ENCODE data around the gene RABGGTA.

Gene RABGGTA

DNA sequence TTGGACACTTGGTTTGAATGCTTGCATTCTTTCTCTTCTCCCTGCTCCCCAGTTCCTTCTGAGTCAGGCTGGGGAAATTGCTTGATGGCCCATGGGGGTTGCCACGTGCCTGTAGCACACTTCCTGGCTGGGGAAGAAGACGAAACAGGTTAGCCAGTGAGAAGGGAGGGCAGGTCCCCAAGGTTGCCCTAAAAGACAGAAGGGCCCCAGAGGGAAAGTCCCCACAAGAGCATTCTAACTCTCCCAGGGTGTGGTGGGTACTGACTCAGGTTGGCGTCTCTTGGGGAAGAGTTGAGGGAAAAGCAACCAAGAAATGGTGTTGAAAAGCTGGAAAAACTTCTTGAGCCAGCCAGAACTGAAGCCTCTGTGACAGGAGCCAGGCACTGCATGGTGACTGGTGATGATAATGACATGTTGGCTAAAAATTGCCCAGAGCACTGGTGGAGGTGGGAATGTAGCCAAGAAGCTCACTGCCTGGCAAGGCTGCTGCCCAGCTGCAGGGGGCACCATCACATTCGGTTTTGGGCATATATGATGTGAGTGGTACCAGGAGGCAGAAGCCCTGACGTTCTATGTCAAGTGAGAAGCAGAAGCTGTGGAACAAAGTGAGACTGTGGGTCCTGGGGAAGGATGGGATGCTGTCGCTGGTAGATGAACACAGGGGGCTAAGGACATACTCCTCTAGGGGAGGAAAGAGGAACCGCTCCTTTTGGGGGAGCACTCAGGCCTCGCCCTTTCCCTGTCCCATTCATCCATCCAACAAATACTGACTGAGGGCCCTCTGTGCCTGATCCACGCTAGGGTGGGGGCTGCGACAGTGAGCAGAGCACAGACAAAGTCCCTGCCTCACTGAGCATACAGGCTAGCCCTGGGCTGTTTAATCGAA, 8.1 kb upstream of the RABGGTA start:
- no peak overlapping the region for H3K9ac ChIP-seq (ENCODE audit: low read length)

DNA sequence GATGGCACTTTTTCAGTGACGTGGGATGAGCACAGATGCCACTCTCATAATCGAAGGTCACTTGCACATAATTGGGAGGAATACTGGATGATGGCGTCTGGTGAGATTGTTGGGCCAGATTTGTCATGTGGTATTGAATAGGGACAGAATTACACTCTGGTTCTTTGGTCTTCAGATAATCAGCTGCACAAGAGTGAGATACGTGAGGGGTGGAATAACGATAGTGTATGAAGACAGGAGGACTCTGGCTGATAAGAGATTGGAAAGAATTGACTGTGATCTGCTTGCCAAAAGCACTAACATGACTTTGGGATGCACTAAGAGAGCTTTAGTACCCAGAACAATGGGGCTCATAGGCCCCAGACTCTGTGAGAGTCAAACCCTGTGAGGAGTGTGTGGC, 7.0 kb upstream of the RABGGTA start:
- no peaks in the 10 kb centered on the region for H3F3A ChIP-seq (ENCODE audit: insufficient read depth, low read length)
- no peaks in the 10 kb centered on the region for H3K9me2 ChIP-seq (ENCODE audit: low read depth, low read length)
- no peak overlapping the region for H3K4me3 ChIP-seq (ENCODE audit: low read depth, low read length, poor library complexity, severe bottlenecking)
- H2AFZ ChIP-seq (ENCODE audit: low read length): no peak overlapping the region
- H3K36me3 ChIP-seq (ENCODE audit: insufficient read depth, low read length): no peaks in the 10 kb centered on the region
- no peaks in the 10 kb centered on the region for H3K79me2 ChIP-seq (ENCODE audit: insufficient read depth, low read length)
- peaks cover 34% of the 10 kb centered on the region for H3K4me1 ChIP-seq (ENCODE audit: insufficient read depth, low read length, severe bottlenecking)
- H3K27me3 ChIP-seq (ENCODE audit: insufficient read depth, low read length): no peaks in the 10 kb centered on the region
- TF ChIP-seq, protein P1, sequence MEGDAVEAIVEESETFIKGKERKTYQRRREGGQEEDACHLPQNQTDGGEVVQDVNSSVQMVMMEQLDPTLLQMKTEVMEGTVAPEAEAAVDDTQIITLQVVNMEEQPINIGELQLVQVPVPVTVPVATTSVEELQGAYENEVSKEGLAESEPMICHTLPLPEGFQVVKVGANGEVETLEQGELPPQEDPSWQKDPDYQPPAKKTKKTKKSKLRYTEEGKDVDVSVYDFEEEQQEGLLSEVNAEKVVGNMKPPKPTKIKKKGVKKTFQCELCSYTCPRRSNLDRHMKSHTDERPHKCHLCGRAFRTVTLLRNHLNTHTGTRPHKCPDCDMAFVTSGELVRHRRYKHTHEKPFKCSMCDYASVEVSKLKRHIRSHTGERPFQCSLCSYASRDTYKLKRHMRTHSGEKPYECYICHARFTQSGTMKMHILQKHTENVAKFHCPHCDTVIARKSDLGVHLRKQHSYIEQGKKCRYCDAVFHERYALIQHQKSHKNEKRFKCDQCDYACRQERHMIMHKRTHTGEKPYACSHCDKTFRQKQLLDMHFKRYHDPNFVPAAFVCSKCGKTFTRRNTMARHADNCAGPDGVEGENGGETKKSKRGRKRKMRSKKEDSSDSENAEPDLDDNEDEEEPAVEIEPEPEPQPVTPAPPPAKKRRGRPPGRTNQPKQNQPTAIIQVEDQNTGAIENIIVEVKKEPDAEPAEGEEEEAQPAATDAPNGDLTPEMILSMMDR (IDR thresholded peaks at IDR 0.05; ENCODE audit: low read length): no peak
- no peak for TF ChIP-seq EZH2 (IDR thresholded peaks at IDR 0.05; ENCODE audit: borderline replicate concordance, low read length)
- H3K27ac ChIP-seq (ENCODE audit: low read depth, low read length, poor library complexity, severe bottlenecking): no peak overlapping the region
- H3K9me3 ChIP-seq (ENCODE audit: low read length): no peaks in the 10 kb centered on the region
- H3K9ac ChIP-seq (ENCODE audit: low read length): no peak overlapping the region
- no peaks in the 10 kb centered on the region for H4K20me1 ChIP-seq (ENCODE audit: insufficient read depth, low read length)
- H3K4me2 ChIP-seq (ENCODE audit: low read length): no peak overlapping the region

More for the DNA sequence above, 8.1 kb upstream of the RABGGTA start:
- Histone ChIP-seq H3K27me3 (ENCODE audit: insufficient read depth, low read length) (no peaks in the 10 kb centered on the region), H3K36me3 (ENCODE audit: insufficient read depth, low read length) (no peaks in the 10 kb centered on the region), H3K79me2 (ENCODE audit: insufficient read depth, low read length) (no peaks in the 10 kb centered on the region), H3K27ac (ENCODE audit: low read depth, low read length, poor library complexity, severe bottlenecking) (no peak overlapping the region), H4K20me1 (ENCODE audit: insufficient read depth, low read length) (no peaks in the 10 kb centered on the region), H3K9me3 (ENCODE audit: low read length) (no peaks in the 10 kb centered on the region), H2AFZ (ENCODE audit: low read length) (no peak overlapping the region), H3F3A (ENCODE audit: insufficient read depth, low read length) (no peaks in the 10 kb centered on the region), H3K4me3 (ENCODE audit: low read depth, low read length, poor library complexity, severe bottlenecking) (no peak overlapping the region), H3K4me2 (ENCODE audit: low read length) (no peak overlapping the region), H3K9me2 (ENCODE audit: low read depth, low read length) (no peaks in the 10 kb centered on the region), H3K4me1 (ENCODE audit: insufficient read depth, low read length, severe bottlenecking) (peaks cover 23% of the 10 kb centered on the region)
- TF ChIP-seq, protein P1 (IDR thresholded peaks at IDR 0.05; ENCODE audit: low read length): peak; percentile 67
- no peak for TF ChIP-seq EZH2 (IDR thresholded peaks at IDR 0.05; ENCODE audit: borderline replicate concordance, low read length)

DNA sequence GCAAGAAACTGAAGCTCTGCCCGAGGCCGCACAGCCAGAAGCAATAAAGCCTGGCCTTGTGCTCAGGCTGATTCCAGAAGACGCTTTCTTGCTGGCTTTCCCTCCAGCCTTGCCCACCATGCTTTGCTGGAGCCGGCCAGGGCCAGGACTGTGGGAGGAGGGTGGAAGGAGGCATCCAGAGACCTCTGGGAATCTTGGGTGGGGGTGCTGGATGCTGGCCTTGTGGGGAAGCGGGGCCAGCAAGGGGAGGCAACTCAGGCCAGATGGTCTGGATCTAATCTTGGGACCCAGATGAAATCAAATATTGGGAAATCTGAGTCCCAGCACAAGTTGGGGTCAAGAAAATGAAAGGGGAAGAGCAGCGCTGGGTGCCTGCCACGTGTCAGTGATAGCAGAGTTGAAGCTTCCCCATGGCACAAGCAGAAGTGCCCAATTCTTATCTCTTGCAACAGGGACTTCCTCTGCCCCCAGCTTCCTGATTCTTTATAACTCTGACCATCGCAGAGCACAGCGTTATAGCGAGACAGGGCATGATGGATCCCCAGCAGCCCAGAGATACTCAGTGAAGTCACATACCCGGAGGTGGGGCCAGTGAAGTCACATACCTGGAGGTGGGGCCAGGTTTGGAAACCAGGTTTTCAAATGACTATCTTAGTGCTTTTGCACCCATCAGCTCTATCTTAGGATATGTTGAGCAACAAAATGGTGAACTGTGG, 6.4 kb upstream of the RABGGTA start:
- H3K27me3 ChIP-seq (ENCODE audit: insufficient read depth, low read length): no peaks in the 10 kb centered on the region

More for the DNA sequence above, 6.4 kb upstream of the RABGGTA start:
- H3K9me2 ChIP-seq (ENCODE audit: low read depth, low read length): no peaks in the 10 kb centered on the region
- H3K79me2 ChIP-seq (ENCODE audit: insufficient read depth, low read length): no peaks in the 10 kb centered on the region
- no peak overlapping the region; the same call in 1 of the 2 replicates for H3K9ac ChIP-seq (ENCODE audit: low read length)
- H3K27ac ChIP-seq (ENCODE audit: low read depth, low read length, poor library complexity, severe bottlenecking): no peak overlapping the region
- H3K4me1 ChIP-seq (ENCODE audit: insufficient read depth, low read length, severe bottlenecking): peaks cover 38% of the 10 kb centered on the region
- no peaks in the 10 kb centered on the region for H3F3A ChIP-seq (ENCODE audit: insufficient read depth, low read length)
- no peaks in the 10 kb centered on the region for H3K9me3 ChIP-seq (ENCODE audit: low read length)
- no peaks in the 10 kb centered on the region for H3K36me3 ChIP-seq (ENCODE audit: insufficient read depth, low read length)
- no peak for TF ChIP-seq EZH2 (IDR thresholded peaks at IDR 0.05; ENCODE audit: borderline replicate concordance, low read length)
- TF ChIP-seq, protein P1 (IDR thresholded peaks at IDR 0.05; ENCODE audit: low read length): no peak
- no peak overlapping the region for H3K4me3 ChIP-seq (ENCODE audit: low read depth, low read length, poor library complexity, severe bottlenecking)
- no peaks in the 10 kb centered on the region for H4K20me1 ChIP-seq (ENCODE audit: insufficient read depth, low read length)
- H3K4me2 ChIP-seq (ENCODE audit: low read length): peak overlapping the region; percentile 6; the same call in 1 of the 2 replicates
- no peak overlapping the region for H2AFZ ChIP-seq (ENCODE audit: low read length)

Measured in OCI-LY1 (cell line).